COLO668 (cell line): ENCODE data around the gene TENM4.

Experiments used
- DNase-seq: peaks from one replicate; lab custom pipeline; 2025; ENCODE audit not compliant: unreplicated experiment; lab: John Stamatoyannopoulos, UW

Gene TENM4

DNA sequence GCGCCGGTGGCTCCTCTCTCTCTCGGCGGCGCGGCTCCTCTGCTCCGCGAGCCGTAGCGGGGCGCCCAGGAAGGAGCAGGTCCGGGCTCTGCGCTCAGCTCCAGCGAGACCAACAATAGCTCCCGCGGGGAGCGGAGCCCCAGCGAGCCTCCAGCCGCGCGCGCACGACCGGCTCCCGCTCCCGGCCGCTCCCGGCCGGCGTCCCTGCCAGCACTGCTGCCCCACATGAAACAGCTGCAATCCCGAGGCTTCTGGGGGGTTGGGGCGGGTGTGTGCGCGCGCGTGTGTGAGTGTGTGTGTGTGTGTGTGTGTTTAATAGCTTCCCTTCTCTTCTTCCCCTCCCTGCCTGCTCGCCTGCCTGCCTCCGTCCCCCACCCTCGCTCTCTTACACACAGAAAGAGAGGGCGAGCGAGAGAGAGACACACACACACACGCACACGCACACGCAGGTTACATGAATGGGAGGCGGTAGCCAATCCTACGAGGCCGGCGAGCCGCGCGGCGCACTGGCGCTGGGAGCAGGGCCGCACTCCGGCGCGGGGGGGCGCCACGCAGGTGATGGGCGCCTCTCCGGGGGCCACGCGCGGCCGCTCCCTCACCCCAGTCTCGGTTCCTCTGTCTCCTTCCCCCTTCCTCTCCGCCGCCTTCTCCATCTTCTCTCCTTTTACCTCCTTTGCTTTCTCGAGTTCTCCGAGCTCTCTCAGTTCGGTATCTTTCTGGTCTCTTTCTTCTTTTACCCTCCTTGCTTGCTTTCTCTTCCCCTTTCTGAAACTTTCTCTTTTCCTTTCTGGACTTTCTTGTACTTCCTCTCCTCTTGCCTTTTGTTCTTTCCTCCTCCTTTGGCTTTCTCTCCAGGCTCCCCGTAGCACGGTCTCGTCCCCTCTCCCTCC lies at the start of gene TENM4:
Gene TENM4 (minus strand): TSS at position 460 of the 890 bp plus-strand sequence. CDS start 371,086 bp downstream, outside the sequence.
- DNase-seq = peak; percentile 83

DNA sequence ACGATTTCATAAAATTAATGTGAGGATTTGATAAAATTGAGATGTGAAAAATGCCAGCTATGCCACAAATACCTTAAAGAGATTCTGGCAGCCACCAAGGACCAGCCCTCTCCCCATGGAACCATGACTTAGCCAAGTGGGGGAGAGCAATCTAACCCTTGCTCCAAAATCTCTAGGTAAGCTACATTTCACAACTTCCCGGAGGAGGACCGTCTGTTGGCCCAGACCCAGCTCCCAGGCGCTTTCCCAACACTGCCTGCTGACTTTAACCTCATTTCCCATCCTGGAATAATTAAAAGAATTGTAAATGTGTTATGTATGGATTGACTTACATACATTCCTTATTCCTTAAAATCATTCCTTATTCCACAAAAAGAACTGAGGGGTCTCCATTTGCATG lies 47.5 kb upstream of the TENM4 start:
- no peak for DNase-seq

DNA sequence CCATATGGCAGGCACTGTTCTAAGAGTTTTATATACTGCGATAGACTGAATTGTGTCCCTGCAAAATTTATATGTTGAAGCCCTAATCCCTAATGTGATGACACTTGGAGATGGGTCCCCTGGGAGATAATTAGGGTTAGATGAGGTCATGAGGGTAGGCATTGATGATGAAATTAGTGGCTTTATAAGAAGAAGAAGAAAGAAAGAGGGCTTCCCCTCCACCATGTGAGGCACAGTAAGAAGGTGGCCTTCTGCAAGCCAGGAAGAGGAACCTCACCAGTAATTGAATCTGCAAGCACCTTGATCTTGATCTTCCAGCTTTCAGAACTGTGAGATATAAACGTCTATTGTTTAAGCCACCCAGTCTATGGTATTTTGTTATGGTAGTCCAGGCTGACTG lies 46.6 kb upstream of the TENM4 start:
- no peak for DNase-seq

DNA sequence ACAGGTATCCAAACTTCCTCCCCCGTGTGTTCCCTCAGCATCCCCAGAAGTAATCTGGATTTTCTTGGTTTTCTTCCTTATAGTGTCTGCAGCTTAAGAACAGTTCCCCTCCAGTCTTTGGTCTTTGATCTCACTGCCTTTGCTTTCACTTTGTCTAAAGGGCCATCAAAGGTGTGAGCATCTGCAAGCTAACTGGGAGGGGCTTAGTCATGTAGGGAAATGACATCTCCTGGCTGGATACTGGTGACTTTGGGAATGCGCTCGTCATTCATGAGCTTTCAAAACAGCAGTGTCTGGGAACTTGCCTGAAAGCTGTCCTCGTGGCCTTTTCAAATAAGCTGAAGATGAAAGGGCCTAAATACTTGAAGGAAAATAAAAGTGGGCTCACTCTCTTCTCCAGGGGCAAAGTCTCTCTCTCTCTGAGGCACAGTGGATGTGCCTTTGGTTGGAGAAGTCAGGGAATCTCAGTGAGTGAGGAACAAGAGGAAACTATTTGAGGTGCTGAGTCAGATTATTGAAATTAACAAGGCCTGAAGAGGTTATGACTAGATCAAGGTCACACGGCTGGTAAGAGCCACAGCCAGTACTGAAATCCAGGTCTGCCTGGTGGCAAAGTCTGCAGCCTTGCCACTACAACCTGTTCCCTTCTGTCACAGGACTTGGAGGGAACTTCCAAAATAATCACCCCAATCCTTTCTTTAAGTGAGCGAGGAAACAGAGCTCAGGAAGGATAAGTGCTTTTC lies 45.6 kb upstream of the TENM4 start:
- DNase-seq = no peak

DNA sequence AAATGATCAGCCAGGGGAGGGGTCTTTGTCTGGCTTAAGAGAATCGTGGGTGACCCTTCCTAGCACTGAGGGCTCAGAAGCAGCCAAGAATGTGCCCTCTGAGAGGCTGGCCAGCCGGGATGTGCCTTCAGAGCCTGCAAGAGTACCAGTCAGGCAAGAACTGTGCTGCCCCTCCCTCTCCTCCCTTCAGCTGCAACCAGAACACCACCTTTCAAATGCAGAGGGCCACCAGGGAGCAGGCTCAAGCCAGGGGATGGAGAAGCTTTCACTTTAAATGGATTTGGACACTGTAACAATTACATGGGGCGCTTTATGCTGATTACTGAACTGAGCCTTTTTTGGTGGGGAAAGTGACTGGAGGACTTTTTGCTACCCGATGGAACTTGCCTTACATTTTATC lies 44.9 kb upstream of the TENM4 start:
- DNase-seq = no peak

DNA sequence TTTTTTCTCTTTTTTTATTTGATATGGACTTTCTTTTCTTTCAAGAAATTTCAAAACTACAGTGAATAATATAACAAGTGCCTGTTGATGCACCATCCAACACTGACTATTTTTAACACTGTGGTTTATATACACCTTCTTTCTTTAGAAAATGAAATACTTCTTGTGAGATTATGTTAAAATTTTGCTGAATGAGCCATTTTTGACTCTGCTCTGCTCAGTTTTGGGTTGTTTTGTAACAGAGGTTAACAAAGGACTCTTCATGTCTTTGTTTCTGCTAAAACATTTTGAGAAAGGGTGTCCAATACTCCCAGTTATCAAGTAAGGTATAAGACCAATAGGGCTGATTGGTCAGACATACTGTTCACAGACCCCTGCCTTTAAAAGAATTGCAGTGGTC lies 44.0 kb upstream of the TENM4 start:
- no peak for DNase-seq

DNA sequence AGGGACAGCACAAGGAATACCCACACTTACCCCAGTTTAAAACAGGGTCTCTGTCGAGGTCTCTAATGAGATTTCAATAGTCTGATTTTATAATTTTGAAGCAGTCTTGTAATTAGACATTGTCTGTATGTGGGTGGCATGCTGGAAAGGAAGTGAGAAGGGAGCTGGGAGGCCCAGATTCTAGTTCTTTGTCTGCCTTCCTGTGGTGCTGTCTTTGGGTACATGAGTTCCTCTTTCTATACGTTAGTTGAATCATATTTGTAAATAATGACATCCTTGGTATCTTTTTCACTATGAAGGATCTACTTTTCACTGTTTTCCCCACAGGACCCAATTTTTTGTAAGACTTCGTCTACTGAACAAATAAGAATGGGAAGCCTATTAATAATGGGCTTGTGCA lies 42.0 kb upstream of the TENM4 start:
- DNase-seq = no peak

DNA sequence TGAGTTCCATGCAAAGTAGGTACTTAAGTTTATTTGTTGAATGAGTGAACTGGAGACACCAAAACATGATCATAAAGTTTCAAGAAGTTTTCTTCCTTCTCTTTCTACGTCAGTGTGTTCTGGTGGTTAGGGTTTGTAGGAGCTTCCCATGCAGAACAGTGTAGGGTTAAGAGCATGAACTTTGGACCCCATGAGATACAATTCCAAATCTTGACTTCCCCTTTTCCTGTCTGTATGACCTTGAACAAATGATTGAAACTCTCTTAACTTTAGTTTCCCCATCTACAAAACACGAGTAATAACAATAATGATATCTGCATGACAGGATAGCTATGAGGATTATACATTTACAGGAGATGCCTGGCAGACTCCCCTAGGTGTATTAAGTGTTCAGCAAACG lies 41.0 kb upstream of the TENM4 start:
- DNase-seq = no peak

DNA sequence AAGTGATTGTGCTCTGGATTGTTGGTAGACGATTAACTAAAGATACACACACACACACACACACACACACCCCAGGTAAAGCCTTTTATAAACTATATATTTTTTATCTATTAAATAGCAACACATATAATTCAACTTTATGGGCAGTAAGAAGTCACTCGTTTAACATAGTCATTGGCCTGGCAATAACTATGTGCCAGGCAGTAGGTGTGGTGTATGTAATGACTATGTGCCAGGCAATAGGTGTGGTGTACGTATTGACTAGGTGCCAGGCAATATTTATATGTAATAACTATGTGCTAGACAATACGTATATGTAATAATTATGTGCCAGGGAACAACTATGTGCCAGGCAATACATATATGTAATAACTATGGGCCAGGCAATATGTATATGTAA lies 40.0 kb upstream of the TENM4 start:
- DNase-seq = no peak

DNA sequence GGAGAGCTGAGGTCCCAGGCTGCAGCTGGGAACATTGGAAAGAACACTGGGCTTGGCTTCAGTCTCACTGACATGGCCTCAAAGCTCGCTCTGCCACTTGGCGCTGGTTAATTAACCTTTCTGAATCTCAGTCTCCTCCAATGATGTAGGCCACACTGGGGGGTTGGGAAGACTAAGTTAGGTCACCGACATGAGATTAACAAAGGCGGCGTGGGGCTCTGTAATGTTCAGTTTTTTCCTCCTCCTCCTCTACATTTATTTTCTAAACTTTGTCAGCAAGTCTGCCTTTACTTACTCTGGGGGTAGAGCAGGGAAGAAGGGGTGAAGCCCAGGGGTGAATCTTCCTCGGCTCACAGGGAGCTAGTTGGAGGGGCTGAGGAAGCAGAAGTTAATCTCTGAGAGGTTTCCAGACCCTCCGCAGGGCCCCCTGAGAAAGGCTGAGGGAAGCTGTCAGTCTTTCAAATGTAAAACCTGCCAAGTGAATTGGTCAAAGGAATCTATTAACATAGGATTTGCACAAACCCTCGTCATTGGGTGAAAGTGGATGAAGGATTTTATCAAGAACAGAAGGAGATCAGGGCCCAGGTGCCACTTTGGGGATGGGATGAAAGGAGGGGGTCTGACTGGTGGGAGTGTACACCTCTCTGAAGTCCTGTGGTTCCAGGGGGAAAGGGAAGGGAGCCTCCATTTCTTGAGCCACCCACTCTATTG lies 32.1 kb upstream of the TENM4 start:
- DNase-seq = no peak

DNA sequence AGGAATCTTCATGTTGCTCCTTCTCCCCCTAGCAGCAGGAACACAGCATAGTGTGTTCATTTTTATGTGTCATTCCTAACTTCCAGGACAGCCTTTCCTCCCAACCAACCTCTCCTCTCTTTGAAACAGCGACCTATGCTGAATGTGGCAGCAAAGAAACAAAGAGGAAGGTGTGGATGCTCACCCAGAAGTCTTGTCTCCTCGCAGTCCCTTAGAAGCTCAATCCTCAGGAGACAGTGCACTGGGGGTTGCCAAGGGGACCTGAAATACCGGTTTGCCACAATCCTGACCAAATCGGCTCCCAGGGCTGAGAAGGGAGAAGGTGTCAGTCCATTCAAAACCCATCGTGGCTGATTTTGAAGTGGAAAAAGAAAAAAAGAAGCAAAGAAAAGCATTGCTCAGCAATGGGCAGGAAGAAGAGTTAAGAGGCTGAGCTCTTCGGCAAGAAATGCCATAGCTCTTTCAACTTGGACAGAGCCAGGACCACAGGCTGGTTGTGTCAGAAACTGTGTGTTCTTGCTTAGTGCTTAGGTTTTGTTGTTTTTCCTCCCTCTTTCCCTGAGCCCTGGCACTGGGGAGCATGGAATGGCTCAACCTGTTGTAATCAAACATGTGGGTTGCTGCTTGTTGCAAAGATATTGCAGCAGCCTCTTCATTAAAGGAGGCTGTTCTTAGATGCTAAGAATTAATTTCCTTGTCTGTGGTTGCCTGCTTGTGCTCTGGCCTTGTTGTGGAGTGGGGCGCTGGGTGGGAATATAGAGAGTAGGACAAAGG lies 30.4 kb upstream of the TENM4 start:
- DNase-seq = no peak

DNA sequence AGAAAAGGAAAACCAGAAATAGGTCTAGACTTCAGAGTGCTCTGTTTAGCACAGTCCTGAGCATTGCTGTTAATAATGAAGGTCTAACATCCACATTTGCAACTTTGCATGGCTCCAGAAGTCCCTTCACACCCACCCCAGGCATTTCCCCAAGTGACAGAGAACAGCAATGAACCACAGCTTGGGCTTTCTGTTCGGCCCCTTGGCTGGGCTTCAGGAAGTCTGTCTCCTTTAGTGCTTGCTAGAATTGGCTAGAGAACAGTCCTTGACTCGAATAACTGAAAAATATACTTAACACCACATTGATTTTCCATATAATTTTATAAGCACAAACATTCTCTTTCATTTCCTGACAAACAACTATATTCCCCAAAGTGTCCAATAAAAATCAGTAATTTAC lies 29.3 kb upstream of the TENM4 start:
- DNase-seq = no peak

DNA sequence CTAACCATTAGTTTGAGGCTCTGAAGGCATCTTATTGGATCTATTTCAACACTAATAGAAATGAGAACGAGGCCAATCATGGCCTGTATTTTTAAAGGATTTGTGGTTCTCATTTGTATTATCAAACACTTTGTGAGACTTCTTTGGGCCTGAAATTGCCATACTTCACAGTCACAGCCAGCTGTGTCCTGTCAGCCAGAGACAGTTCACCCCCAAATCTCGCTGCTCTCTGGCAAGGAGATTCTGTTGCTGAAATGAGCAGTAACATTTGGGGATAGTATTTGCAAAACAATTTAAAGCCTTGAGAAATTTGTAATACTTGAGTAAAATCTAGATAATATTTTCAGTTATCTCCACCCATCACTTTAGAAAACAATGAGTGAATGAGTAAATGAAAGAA lies 26.9 kb upstream of the TENM4 start:
- DNase-seq = no peak

DNA sequence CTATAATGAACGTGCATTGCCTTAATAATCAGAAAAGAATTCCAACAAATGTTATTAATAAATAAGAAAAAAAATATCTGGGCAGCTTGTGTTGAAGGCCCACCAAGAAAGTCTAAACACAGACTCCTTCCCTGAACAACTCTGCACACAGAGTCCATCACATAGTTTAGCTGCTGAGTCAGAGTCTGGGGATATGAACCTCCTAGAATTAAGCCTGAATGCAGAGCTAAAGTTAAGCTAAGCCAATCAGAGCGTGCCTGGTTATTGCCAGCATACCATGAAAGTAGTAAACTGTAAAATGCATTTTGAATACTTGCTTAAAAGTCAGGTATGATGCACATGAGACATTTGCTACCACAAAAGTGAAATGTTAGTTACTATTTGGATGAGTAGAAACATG lies 25.6 kb upstream of the TENM4 start:
- no peak for DNase-seq

DNA sequence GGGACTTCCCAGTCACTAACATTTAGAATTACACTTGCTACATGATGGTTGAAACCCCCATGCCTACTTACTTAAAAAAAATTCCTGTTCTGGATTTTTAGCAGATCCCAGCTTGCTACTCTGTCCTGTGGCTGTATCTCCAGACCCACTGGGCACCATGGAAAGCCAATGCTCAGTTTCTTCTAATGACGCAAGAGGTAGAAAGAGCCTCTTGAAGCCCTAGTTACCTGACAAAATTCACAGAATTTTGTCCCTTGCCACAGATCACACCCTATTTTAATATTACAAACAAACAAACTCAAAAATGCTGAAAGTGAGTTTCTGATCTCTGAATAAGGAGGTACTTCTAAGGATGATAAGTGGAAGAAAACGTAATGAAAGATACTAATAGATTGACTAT lies 24.3 kb upstream of the TENM4 start:
- DNase-seq = no peak

DNA sequence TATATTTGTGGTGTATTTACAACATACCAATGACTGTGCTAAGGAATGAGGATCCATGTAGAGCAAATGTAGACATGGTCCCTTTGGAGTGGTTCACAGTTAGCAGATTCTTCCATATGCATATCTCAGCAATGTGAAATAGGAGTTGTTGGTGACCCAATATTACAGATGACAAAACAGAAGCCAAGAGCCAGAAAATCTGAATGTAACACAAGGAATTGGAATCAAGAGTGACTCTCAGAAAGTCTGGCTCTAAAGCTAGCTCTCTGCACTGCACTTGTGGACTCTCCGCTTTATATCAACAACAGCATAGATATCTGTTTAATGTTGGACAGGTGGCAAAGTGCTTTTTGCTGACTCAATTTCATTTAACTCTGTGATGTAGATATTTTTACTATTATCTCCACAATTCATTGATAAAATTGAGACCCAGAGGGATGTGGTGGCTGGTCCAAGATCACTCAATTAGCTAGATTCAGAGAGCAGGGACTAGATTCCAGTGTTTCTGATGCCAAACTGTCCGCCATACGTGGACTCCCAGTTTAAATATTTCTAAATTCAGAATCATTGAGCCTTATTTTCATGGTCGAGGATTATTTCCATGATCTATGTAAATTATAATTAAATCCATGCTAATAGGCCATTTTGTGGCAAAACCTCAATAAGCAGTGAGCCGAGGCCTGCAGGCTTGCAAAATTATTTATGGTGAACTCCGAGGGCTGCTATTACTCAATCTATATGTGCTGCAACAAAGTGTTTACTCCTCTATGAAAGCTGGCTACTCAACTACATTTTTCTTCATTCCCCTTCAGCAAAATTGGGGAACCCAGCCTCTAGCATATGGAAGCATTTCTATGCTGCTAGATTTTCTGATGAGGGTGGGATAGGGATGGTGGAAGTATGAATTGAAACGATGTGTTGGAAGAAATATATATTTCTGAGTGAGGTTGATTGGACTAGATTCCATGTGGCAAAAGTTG lies 21.1 kb upstream of the TENM4 start:
- DNase-seq = no peak

DNA sequence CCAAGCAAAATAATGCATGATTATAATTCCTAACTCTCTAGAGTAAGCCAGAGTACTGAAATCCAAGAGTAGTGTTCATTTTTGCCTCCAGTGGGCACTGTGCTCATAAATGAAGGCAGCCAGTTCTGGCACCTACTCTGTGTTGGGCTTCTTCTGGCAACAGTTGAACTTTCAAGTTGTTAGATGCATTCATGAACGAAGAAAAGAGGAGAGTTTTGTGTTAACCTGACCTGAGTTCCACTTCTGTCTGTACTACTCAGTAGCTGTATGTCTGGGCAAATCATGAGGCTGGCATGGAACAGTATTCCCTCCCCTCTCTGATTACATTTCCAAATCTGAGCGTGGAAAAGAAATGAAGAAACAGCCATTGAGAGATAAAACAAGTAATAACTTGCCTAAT lies 20.3 kb upstream of the TENM4 start:
- no peak for DNase-seq

DNA sequence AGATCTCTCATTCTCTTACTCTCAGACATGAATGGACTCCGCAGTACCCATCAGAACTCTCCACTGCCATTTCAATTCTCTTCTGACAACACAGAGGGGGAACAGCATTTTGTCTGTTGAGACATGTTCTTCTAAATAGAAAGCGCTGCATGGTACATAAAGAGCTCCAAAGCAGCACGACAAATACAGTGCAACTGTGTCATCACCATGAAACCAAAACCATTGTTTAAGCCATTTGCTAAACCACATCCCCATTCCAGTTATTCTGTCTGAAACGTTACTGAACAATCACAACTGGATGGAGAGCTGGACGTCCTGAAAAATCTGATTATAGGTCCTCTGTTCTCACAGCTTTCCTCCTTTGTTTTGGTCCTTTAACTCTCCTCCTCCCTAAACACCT lies 17.9 kb upstream of the TENM4 start:
- DNase-seq = no peak

DNA sequence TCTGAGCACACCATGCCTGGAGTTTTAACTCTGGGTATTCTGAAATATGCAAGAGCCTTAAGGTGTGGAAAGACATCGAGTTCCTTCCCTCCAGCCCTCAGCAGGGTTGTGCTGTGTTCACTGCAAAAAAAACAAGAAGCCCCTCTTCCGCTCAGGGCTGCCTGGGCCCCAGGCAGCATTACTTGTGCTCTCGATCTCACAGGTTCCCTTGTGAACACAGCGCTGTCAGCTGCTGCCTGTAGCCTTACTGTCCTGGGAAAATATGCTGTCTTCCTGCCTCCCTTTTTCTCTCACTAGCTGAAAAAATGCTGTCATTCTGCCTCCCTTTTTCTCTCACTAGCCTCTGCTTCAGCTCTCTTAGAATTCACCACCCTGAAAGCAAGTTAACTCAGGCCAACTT lies 15.7 kb upstream of the TENM4 start:
- DNase-seq = no peak

DNA sequence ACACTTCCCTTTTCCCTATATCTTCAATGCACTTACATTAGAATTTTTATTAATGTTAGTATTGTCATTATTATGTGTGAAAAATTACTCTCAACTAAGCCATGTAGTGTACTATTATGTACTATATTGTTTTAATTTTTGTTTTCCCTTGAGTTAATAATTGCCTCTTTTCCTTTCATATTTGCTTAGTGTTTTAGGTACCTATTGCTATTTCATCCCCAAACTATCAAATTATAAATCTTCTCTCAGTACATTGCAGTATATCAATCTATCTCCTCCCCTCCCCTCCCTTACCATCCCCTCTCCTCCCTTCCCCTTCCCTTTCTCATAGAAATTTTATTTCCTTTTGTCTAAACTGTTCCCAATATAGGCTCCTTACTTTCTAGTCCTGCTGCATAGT lies 12.8 kb upstream of the TENM4 start:
- no peak for DNase-seq
